Uterus (tissue), 4 donors: ENCODE data around the gene MYMX. TPM values are rescaled to one million over a fixed set of nuclear protein-coding genes. Genes with fewer than 3 reads are reported as not detected.

Experiments used
- DNase-seq, 2 donors: peaks; one replicate each; pipeline ENCODE4 v3.0.0-alpha.2; 2019 to 2020
- H3K27ac ChIP-seq, 2 donors: fragments of 200-600 bp; sonication (generic); 1 replicate in 1 of 2; 2 replicates in 1 of 2; pipeline ENCODE4 v1.5.1; 2016 to 2018
- H3K27me3 ChIP-seq, 2 donors: fragments of 200-600 bp; sonication (generic); one replicate each; pipeline ENCODE4 v1.5.1; 2018 to 2019; ENCODE audit warnings: control low read depth in 1 of 2
- H3K36me3 ChIP-seq, 2 donors: fragments of 200-600 bp; sonication (generic); one replicate each; pipeline ENCODE4 v1.5.1; 2019; ENCODE audit warnings: control low read depth in 1 of 2
- H3K4me1 ChIP-seq, 2 donors: fragments of 200-600 bp; sonication (generic); one replicate each; pipeline ENCODE4 v1.5.1; 2018 to 2019; ENCODE audit warnings: control low read depth in 1 of 2
- H3K4me3 ChIP-seq, 2 donors: fragments of 200-600 bp; sonication (generic); 1 replicate in 1 of 2; 2 replicates in 1 of 2; pipeline ENCODE4 v1.5.1; 2018 to 2019; ENCODE audit warnings: mild to moderate bottlenecking in 1 of 2
- H3K9me3 ChIP-seq, 2 donors: fragments of 200-600 bp; sonication (generic); one replicate each; pipeline ENCODE4 v1.5.1; 2019; ENCODE audit warnings: control low read depth in 1 of 2
- POLR2A ChIP-seq, 2 donors: fragments of 450-650 bp; IDR thresholded peaks; one replicate each; pipeline ENCODE4 v1.6.1; 2016; ENCODE audit warnings: antibody characterized with exemption in 2 of 2, mild to moderate bottlenecking in 1 of 2, moderate library complexity in 1 of 2
- intact Hi-C: fragments of 100-400 bp; cut with DNase I; formaldehyde crosslinking; loops from one replicate; pipeline ENCODE4 v1.15.1; 2023; ENCODE audit warnings: low total_unique reads
- microRNA counts, 2 donors: library from miRNA; unstranded; fragments of <30 nt; microRNA quantifications; one replicate each; lab custom pipeline; 2016 to 2017
- small RNA-seq: library from RNA; depleted of rRNA; stranded (forward); fragments of <200 nt; gene quantifications from one replicate; pipeline ENCODE3, GENCODE V24; 2016
- total RNA-seq, 4 donors: library from RNA; depleted of rRNA in 3 of 4; stranded (reverse); fragments of >200 nt in 3 of 4; gene quantifications; one replicate each; pipeline versions ENCODE4 v1.1.0 to v1.2.4, GENCODE V29; 2014 to 2023
- TF ChIP-seq, protein P1 (sequence below), 4 experiments: fragments of 200-600 bp in 2 of 4; fragments of 450-650 bp in 2 of 4; sonication (generic) in 2 of 4; IDR thresholded peaks; one replicate each; pipeline ENCODE4 v1.5.1; 2016 to 2019; ENCODE audit warnings: antibody characterized with exemption in 4 of 4, mild to moderate bottlenecking in 2 of 4, moderate library complexity in 1 of 4
- donor health status: DM: yes; HTN: yes; CAD: no.

The MYMX gene
- total RNA-seq, 4 donors from 2014 or later = not detected

DNA sequence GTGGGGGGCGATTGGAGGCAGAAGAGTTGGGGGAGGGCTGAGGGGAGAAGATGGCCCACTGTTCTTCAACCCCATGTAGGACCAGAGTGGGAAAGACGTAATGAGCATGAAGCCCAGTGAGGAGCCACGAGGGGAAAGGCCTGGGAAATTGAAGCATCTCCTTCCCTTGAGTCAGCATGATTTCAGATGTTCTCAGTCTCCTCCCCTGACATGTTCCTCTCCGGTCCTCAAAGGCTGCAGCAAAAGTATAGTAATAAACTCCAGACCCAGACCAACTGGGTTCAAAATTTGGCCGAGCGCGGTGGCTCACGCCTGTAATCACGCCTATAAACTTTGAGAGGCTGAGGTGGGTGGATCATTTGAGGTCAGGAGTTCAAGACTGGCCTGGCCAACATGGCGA is 50.5 kb downstream of the MYMX start:
- Histone ChIP-seq H3K4me1 (peaks cover 0 to 29% of the 10 kb centered on the region in 2 donors), H3K36me3 (no peaks in the 10 kb centered on the region), H3K4me3 (no peak overlapping the region), H3K9me3 (no peaks in the 10 kb centered on the region), H3K27ac (no peak overlapping the region), H3K27me3 (peaks cover 8 to 10% of the 10 kb centered on the region in 2 donors)
- intact Hi-C loops = no loop called here
- no peak for TF ChIP-seq POLR2A (IDR thresholded peaks at IDR 0.05)
- TF ChIP-seq, protein P1, sequence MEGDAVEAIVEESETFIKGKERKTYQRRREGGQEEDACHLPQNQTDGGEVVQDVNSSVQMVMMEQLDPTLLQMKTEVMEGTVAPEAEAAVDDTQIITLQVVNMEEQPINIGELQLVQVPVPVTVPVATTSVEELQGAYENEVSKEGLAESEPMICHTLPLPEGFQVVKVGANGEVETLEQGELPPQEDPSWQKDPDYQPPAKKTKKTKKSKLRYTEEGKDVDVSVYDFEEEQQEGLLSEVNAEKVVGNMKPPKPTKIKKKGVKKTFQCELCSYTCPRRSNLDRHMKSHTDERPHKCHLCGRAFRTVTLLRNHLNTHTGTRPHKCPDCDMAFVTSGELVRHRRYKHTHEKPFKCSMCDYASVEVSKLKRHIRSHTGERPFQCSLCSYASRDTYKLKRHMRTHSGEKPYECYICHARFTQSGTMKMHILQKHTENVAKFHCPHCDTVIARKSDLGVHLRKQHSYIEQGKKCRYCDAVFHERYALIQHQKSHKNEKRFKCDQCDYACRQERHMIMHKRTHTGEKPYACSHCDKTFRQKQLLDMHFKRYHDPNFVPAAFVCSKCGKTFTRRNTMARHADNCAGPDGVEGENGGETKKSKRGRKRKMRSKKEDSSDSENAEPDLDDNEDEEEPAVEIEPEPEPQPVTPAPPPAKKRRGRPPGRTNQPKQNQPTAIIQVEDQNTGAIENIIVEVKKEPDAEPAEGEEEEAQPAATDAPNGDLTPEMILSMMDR (IDR thresholded peaks at IDR 0.05) = no peak
- peak in 1 of 2 donors; percentile 10 for DNase-seq

MicroRNAs within 50 kb of the gene (microRNA counts, 767-probe panel; counts per million panel counts)
- microRNA hsa-miR-4647 (lab: Ali Mortazavi, UCI) = 0 counts per million in 2 donors

Small RNA genes lying within 50 kb of the gene (small RNA-seq; reads per million reads assigned to genes)
- gene RN7SL811P = not detected

Other genes with a start within 250 kb of the MYMX start
- 10 to 100 TPM; 19.5 to 39.1 (median 33.6) TPM for gene MRPL14, start 89.5 kb upstream of the MYMX start, total RNA-seq
- gene TMEM63B, start 89.4 kb upstream of the MYMX start, total RNA-seq = 10 to 100 TPM in 2 of 4 donors, 1 to 10 TPM in 1, under 1 TPM in 1; 0.77 to 24.9 (median 15.4) TPM
- 1 to 10 TPM in 1 of 4 donors, not detected in 3; 1.5 TPM for gene CAPN11, start 58.1 kb upstream of the MYMX start, total RNA-seq
- gene SLC29A1, start 6.7 kb downstream of the MYMX start, total RNA-seq = 100 to 1,000 TPM in 2 of 4 donors, 10 to 100 TPM in 2; 29.9 to 150 (median 95.1) TPM
- 100 to 1,000 TPM; 336 to 897 (median 564) TPM for gene HSP90AB1, start 30.2 kb downstream of the MYMX start, total RNA-seq
- 10 to 100 TPM in 3 of 4 donors, 1 to 10 TPM in 1; 5.9 to 39.5 (median 28.5) TPM for gene SLC35B2, start 40.6 kb downstream of the MYMX start, total RNA-seq
- 1 to 10 TPM; 1.3 to 5.9 (median 2.8) TPM for gene NFKBIE, start 48.6 kb downstream of the MYMX start, total RNA-seq
- under 1 TPM in 2 of 4 donors, not detected in 2; 0.09 to 0.21 TPM for gene TMEM151B, start 53.5 kb downstream of the MYMX start, total RNA-seq
- 10 to 100 TPM; 14.1 to 24.7 (median 21.0) TPM for gene AARS2, start 96.4 kb downstream of the MYMX start, total RNA-seq
- under 1 TPM in 1 of 4 donors, not detected in 3; 0.62 TPM for gene SPATS1, start 125.7 kb downstream of the MYMX start, total RNA-seq
- 10 to 100 TPM in 3 of 4 donors, 1 to 10 TPM in 1; 8.7 to 42.0 (median 20.0) TPM for gene CDC5L, start 170.8 kb downstream of the MYMX start, total RNA-seq